Measurements from ENCODE around the gene ZNF891. TPM values are rescaled to one million over a fixed set of nuclear protein-coding genes. Genes with fewer than 3 reads are reported as not detected.

ZNF891 gene
- total RNA-seq (1 to 10 TPM; 6.2 to 7.3 TPM), polyA plus RNA-seq (under 1 TPM; 0.37 to 0.75 TPM)

GRCh38 chr12:133130038-133130807 is at the start of gene ZNF891, which contains the start of gene ZNF10:
ZNF891 (minus strand) TSS chr12:133130274; CDS start chr12:133121918, 8,356 bp downstream.
ZNF10 (plus strand) TSS chr12:133130627; CDS start chr12:133144493, 13,866 bp downstream.
- Histone ChIP-seq H3K27ac (ENCODE audit: low read depth, low read length) (peak within 1 kb of the TSS; percentile 98), H3K36me3 (ENCODE audit: insufficient read depth, low read length) (peaks cover 6% of the 10 kb centered on the region), H3K4me3 (ENCODE audit: low read length in 2 of 2) (peak within 1 kb of the TSS; percentile 59 to 87), H3K4me1 (ENCODE audit: insufficient read depth, low read length) (peaks cover 10% of the 10 kb centered on the region), H3K27me3 (ENCODE audit: insufficient read depth, low read length) (no peaks in the 10 kb centered on the region), H3K9me3 (ENCODE audit: control insufficient read depth in 1 of 2, low read length in 2 of 2) (peaks cover 5 to 22% of the 10 kb centered on the region in 2 donors)
- ChIA-PET CTCF (ENCODE audit: partially characterized antibody) (interaction anchor here (0.6 to 1.6 kb wide), 3 partner anchors 50 to 422 kb away, joined by 3 to 5 read pairs (median 4); partner anchors contain the start of gene ZNF268), POLR2A (ENCODE audit: partially characterized antibody) (interaction anchor here (0.7 to 3.2 kb wide), 15 partner anchors 10 to 243 kb away, joined by 3 to 33 read pairs (median 6); partner anchors contain the start of genes CHFR, ZNF26, ZNF268 and ZNF84)
- Mint-ChIP-seq H3K4me1 (peaks cover 11 to 25% (median 19%) of the 10 kb centered on the region in 4 donors), H3K27me3 (no peaks in the 10 kb centered on the region), H3K9me3 (peaks cover 9 to 89% (median 75%) of the 10 kb centered on the region in 8 donors), H3K27ac (peak within 1 kb of the TSS; percentile 92 to 100 (median 99)), H3K4me3 (peak within 1 kb of the TSS; percentile 87 to 99 (median 95)), H3K36me3 (peaks cover 65 to 72% of the 10 kb centered on the region in 2 donors)
- peak; percentile 95 to 98 (median 98) for DNase-seq
- intact Hi-C loops (cut with micrococcal nuclease), result loop anchor here (1.0 to 2.0 kb wide), 6 partner anchors 50 to 369 kb away; partner anchors contain the start of genes ANKLE2, ZNF140, ZNF26 and ZNF268

- H3K36me3 Mint-ChIP-seq, result peaks cover 11 to 12% of the 10 kb centered on the region in 2 donors
- no peaks in the 10 kb centered on the region for H3K27me3 ChIP-seq (ENCODE audit: insufficient read depth, low read length)
- H3K27ac Mint-ChIP-seq, result no peak overlapping the region
- H3K4me3 Mint-ChIP-seq, result no peak overlapping the region
- ChIA-PET CTCF (ENCODE audit: partially characterized antibody) (no interaction called here), POLR2A (ENCODE audit: partially characterized antibody) (no interaction called here)
- no peak overlapping the region for H3K27ac ChIP-seq (ENCODE audit: low read depth, low read length)
- no peaks in the 10 kb centered on the region for H3K27me3 Mint-ChIP-seq
- H3K9me3 ChIP-seq (ENCODE audit: control insufficient read depth in 1 of 2, low read length in 2 of 2), result peaks cover 0 to 24% of the 10 kb centered on the region in 2 donors
- H3K4me3 ChIP-seq (ENCODE audit: low read length in 2 of 2), result no peak overlapping the region
- peaks cover 7 to 74% (median 62%) of the 10 kb centered on the region in 8 donors for H3K9me3 Mint-ChIP-seq
- H3K36me3 ChIP-seq (ENCODE audit: insufficient read depth, low read length), result no peaks in the 10 kb centered on the region
- H3K4me1 Mint-ChIP-seq, result no peaks in the 10 kb centered on the region
- no peak for DNase-seq
- no peaks in the 10 kb centered on the region for H3K4me1 ChIP-seq (ENCODE audit: insufficient read depth, low read length)
- intact Hi-C loops (cut with micrococcal nuclease), result no loop called here
Measured at GRCh38 chr12:133174901-133175300, 44.8 kb upstream of the ZNF891 start.

GRCh38 chr12:133172491-133172890 is 42.4 kb upstream of the ZNF891 start:
- ChIA-PET POLR2A (ENCODE audit: partially characterized antibody) (no interaction called here), CTCF (ENCODE audit: partially characterized antibody) (no interaction called here)
- peaks cover 9 to 16% of the 10 kb centered on the region in 2 donors for H3K36me3 Mint-ChIP-seq
- no peak overlapping the region for H3K27ac Mint-ChIP-seq
- Histone ChIP-seq H3K4me3 (ENCODE audit: low read length in 2 of 2) (no peak overlapping the region), H3K27me3 (ENCODE audit: insufficient read depth, low read length) (no peaks in the 10 kb centered on the region), H3K27ac (ENCODE audit: low read depth, low read length) (no peak overlapping the region), H3K4me1 (ENCODE audit: insufficient read depth, low read length) (no peaks in the 10 kb centered on the region), H3K9me3 (ENCODE audit: control insufficient read depth in 1 of 2, low read length in 2 of 2) (peaks cover 0 to 20% of the 10 kb centered on the region in 2 donors), H3K36me3 (ENCODE audit: insufficient read depth, low read length) (no peaks in the 10 kb centered on the region)
- DNase-seq, result no peak
- H3K4me1 Mint-ChIP-seq, result no peaks in the 10 kb centered on the region
- H3K4me3 Mint-ChIP-seq, result no peak overlapping the region
- no peaks in the 10 kb centered on the region for H3K27me3 Mint-ChIP-seq
- H3K9me3 Mint-ChIP-seq, result peaks cover 7 to 80% (median 70%) of the 10 kb centered on the region in 8 donors
- intact Hi-C loops (cut with micrococcal nuclease), result no loop called here

DNA sequence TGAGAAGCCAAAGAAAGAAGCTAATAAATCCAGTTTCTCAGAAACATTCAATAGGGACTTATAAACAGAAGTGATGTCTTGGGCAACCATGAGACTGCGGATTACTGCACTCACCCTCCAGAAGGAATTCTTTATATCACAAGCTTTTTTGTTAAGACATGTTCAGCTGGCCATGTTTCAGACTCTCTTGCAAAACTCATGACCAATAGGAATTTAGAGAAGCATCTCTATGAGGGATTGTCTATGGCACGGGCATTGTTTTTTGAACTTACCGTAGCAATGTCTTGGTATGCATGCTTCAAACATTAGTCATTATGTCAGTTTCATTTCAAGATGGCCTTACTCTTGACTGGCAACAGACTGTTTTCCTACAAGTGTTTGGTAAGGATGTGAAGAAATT is 35.7 kb upstream of the ZNF891 start:
- ChIA-PET POLR2A (ENCODE audit: partially characterized antibody) (no interaction called here), CTCF (ENCODE audit: partially characterized antibody) (no interaction called here)
- Histone ChIP-seq H3K27ac (ENCODE audit: low read depth, low read length) (no peak overlapping the region), H3K27me3 (ENCODE audit: insufficient read depth, low read length) (no peaks in the 10 kb centered on the region), H3K9me3 (ENCODE audit: control insufficient read depth in 1 of 2, low read length in 2 of 2) (peaks cover 0 to 19% of the 10 kb centered on the region in 2 donors), H3K36me3 (ENCODE audit: insufficient read depth, low read length) (no peaks in the 10 kb centered on the region), H3K4me3 (ENCODE audit: low read length in 2 of 2) (no peak overlapping the region), H3K4me1 (ENCODE audit: insufficient read depth, low read length) (no peaks in the 10 kb centered on the region)
- DNase-seq, result no peak
- peaks cover 7 to 23% of the 10 kb centered on the region in 2 donors for H3K36me3 Mint-ChIP-seq
- H3K9me3 Mint-ChIP-seq, result peaks cover 0 to 86% (median 71%) of the 10 kb centered on the region in 8 donors
- intact Hi-C loops (cut with micrococcal nuclease), result no loop called here
- no peak overlapping the region for H3K4me3 Mint-ChIP-seq
- H3K27me3 Mint-ChIP-seq, result no peaks in the 10 kb centered on the region
- no peak overlapping the region for H3K27ac Mint-ChIP-seq
- H3K4me1 Mint-ChIP-seq, result no peaks in the 10 kb centered on the region

DNA sequence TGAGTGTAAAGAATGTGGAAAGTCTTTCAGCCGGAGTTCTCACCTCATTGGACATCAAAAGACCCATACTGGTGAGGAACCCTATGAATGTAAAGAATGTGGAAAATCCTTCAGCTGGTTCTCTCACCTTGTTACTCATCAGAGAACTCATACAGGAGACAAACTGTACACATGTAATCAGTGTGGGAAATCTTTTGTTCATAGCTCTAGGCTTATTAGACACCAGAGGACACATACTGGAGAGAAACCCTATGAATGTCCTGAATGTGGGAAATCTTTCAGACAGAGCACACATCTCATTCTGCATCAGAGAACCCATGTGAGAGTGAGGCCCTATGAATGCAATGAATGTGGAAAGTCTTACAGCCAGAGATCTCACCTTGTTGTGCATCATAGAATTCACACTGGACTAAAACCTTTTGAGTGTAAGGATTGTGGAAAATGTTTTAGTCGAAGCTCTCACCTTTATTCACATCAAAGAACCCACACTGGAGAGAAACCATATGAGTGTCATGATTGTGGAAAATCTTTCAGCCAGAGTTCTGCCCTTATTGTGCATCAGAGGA is 26.1 kb upstream of the ZNF891 start:
- Mint-ChIP-seq H3K36me3 (peaks cover 79 to 82% of the 10 kb centered on the region in 2 donors), H3K27me3 (no peaks in the 10 kb centered on the region), H3K4me1 (no peaks in the 10 kb centered on the region), H3K27ac (no peak overlapping the region), H3K4me3 (no peak overlapping the region), H3K9me3 (peaks cover 0 to 96% (median 91%) of the 10 kb centered on the region in 8 donors)
- DNase-seq, result no peak
- Histone ChIP-seq H3K9me3 (ENCODE audit: control insufficient read depth in 1 of 2, low read length in 2 of 2) (peaks cover 8 to 61% of the 10 kb centered on the region in 2 donors), H3K27me3 (ENCODE audit: insufficient read depth, low read length) (no peaks in the 10 kb centered on the region), H3K27ac (ENCODE audit: low read depth, low read length) (no peak overlapping the region), H3K4me1 (ENCODE audit: insufficient read depth, low read length) (no peaks in the 10 kb centered on the region), H3K4me3 (ENCODE audit: low read length in 2 of 2) (no peak overlapping the region), H3K36me3 (ENCODE audit: insufficient read depth, low read length) (peaks cover 38% of the 10 kb centered on the region)
- POLR2A ChIA-PET (ENCODE audit: partially characterized antibody), result no interaction called here
- CTCF ChIA-PET (ENCODE audit: partially characterized antibody), result no interaction called here
- intact Hi-C loops (cut with micrococcal nuclease), result no loop called here

DNA sequence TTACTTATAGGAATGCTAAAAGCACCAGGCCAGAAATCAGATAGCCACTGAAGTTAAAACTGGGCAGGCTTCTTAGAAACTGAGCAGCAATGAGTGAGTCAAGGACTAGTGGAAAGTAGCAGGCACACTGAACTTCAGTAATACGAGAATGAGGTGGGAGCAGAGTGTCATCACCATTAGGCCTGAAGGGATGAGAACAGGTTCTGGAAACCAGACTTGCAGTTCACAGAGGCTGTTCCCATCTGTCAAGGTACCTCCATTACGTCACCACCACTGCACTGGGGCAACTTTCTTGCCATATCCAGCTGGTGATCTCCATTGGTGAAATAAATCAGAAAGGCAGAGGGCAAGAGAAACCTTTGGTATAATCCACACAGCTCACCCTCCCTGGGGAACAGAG is 15.9 kb upstream of the ZNF891 start:
- Histone ChIP-seq H3K4me1 (ENCODE audit: insufficient read depth, low read length) (no peaks in the 10 kb centered on the region), H3K4me3 (ENCODE audit: low read length in 2 of 2) (no peak overlapping the region), H3K27ac (ENCODE audit: low read depth, low read length) (no peak overlapping the region), H3K27me3 (ENCODE audit: insufficient read depth, low read length) (no peaks in the 10 kb centered on the region), H3K36me3 (ENCODE audit: insufficient read depth, low read length) (peaks cover 14% of the 10 kb centered on the region), H3K9me3 (ENCODE audit: control insufficient read depth in 1 of 2, low read length in 2 of 2) (peaks cover 0 to 53% of the 10 kb centered on the region in 2 donors)
- intact Hi-C loops (cut with micrococcal nuclease), result no loop called here
- H3K27me3 Mint-ChIP-seq, result no peaks in the 10 kb centered on the region
- H3K9me3 Mint-ChIP-seq, result peaks cover 4 to 92% (median 80%) of the 10 kb centered on the region in 8 donors
- no peak for DNase-seq
- H3K27ac Mint-ChIP-seq, result no peak overlapping the region
- ChIA-PET CTCF (ENCODE audit: partially characterized antibody) (no interaction called here), POLR2A (ENCODE audit: partially characterized antibody) (no interaction called here)
- peaks cover 79 to 91% of the 10 kb centered on the region in 2 donors for H3K36me3 Mint-ChIP-seq
- H3K4me3 Mint-ChIP-seq, result no peak overlapping the region
- no peaks in the 10 kb centered on the region for H3K4me1 Mint-ChIP-seq

- H3K4me3 Mint-ChIP-seq, result peak overlapping the region in 2 of 8 donors; percentile 15 to 22
- peaks cover 11 to 94% (median 88%) of the 10 kb centered on the region in 8 donors for H3K9me3 Mint-ChIP-seq
- peaks cover 10 to 40% of the 10 kb centered on the region in 2 donors for H3K9me3 ChIP-seq (ENCODE audit: control insufficient read depth in 1 of 2, low read length in 2 of 2)
- DNase-seq, result no peak
- peaks cover 83 to 87% of the 10 kb centered on the region in 2 donors for H3K36me3 Mint-ChIP-seq
- H3K4me1 ChIP-seq (ENCODE audit: insufficient read depth, low read length), result peaks cover 10% of the 10 kb centered on the region
- ChIA-PET CTCF (ENCODE audit: partially characterized antibody) (interaction anchor here (1.5 kb wide), 1 partner anchor 15 kb away, joined by 3 read pairs; no protein-coding TSS in a partner anchor), POLR2A (ENCODE audit: partially characterized antibody) (no interaction called here)
- peaks cover 4 to 14% (median 8%) of the 10 kb centered on the region in 4 donors for H3K4me1 Mint-ChIP-seq
- intact Hi-C loops (cut with micrococcal nuclease), result no loop called here
- peaks cover 18% of the 10 kb centered on the region for H3K36me3 ChIP-seq (ENCODE audit: insufficient read depth, low read length)
- no peak overlapping the region for H3K4me3 ChIP-seq (ENCODE audit: low read length in 2 of 2)
- no peaks in the 10 kb centered on the region for H3K27me3 ChIP-seq (ENCODE audit: insufficient read depth, low read length)
- no peak overlapping the region for H3K27ac ChIP-seq (ENCODE audit: low read depth, low read length)
- H3K27me3 Mint-ChIP-seq, result no peaks in the 10 kb centered on the region
- no peak overlapping the region for H3K27ac Mint-ChIP-seq
Measured at GRCh38 chr12:133135747-133136146, 5.7 kb upstream of the ZNF891 start.
